GM19025 (cell line): ENCODE results near the gene NLRP13.

Source experiments
- ATAC-seq: cut with Tn5 transposase; IDR thresholded peaks from one replicate; pipeline ENCODE4 v1.9.1; 2021; ENCODE audit warnings: mild to moderate bottlenecking, low read depth, moderate library complexity; ENCODE audit not compliant: unreplicated experiment

Gene NLRP13

GRCh38 chr19:55902080-55902751 lies 29.9 kb downstream of the NLRP13 start:
- ATAC-seq, result no peak

GRCh38 chr19:55901369-55902079 lies 30.6 kb downstream of the NLRP13 start:
- no peak for ATAC-seq

GRCh38 chr19:55898911-55899310 lies 33.2 kb downstream of the NLRP13 start:
- no peak for ATAC-seq

- no peak for ATAC-seq
Measured at GRCh38 chr19:55882626-55883025, 49.5 kb downstream of the NLRP13 start.

- ATAC-seq, result no peak
Measured at GRCh38 chr19:55877211-55877610, 54.9 kb downstream of the NLRP13 start.

GRCh38 chr19:55870736-55871135 lies 61.4 kb downstream of the NLRP13 start:
- no peak for ATAC-seq

GRCh38 chr19:55867101-55867500 lies 65.0 kb downstream of the NLRP13 start:
- ATAC-seq, result no peak

GRCh38 chr19:55866521-55866920 lies 65.6 kb downstream of the NLRP13 start:
- no peak for ATAC-seq

- ATAC-seq, result no peak
Measured at GRCh38 chr19:55858969-55859368, 73.2 kb downstream of the NLRP13 start.

- ATAC-seq, result no peak
Measured at GRCh38 chr19:55858401-55858800, 73.7 kb downstream of the NLRP13 start.

- ATAC-seq, result no peak
Measured at GRCh38 chr19:55857974-55858373, 74.2 kb downstream of the NLRP13 start.

GRCh38 chr19:55857149-55857548 lies 75.0 kb downstream of the NLRP13 start:
- no peak for ATAC-seq

GRCh38 chr19:55855160-55855559 lies 77.0 kb downstream of the NLRP13 start:
- ATAC-seq, result no peak
